Left renal cortex interstitium (tissue), 4 donors: ENCODE measurements around the gene SPTLC3. TPM values are rescaled to one million over a fixed set of nuclear protein-coding genes. Genes with fewer than 3 reads are reported as not detected.

Experiments used
- DNase-seq, 4 donors: peaks; one replicate each; pipeline ENCODE4 v3.0.0-alpha.2; 2013; ENCODE audit warnings: low read depth in 4 of 4, low spot score in 2 of 4, missing footprints in 1 of 4
- polyA plus RNA-seq, 4 donors: library from polyadenylated mRNA; unstranded; fragments of 120-200 nt; gene quantifications; one replicate each; pipeline ENCODE4 v1.2.1, GENCODE V29; 2013; ENCODE audit not compliant: insufficient read length in 4 of 4

The SPTLC3 gene
- polyA plus RNA-seq, 4 donors, result 15.4 to 23.2 (median 19.6) TPM

- no peak for DNase-seq
Measured at GRCh38 chr20:13028673-13029072, 19.9 kb downstream of the SPTLC3 start.

- DNase-seq, result no peak
Measured at GRCh38 chr20:13029687-13030375, 21.1 kb downstream of the SPTLC3 start.

- no peak for DNase-seq
Measured at GRCh38 chr20:13031751-13032150, 23.0 kb downstream of the SPTLC3 start.

GRCh38 chr20:13034115-13034514 is 25.3 kb downstream of the SPTLC3 start:
- DNase-seq, result no peak

GRCh38 chr20:13034936-13035335 is 26.2 kb downstream of the SPTLC3 start:
- DNase-seq, result no peak

GRCh38 chr20:13035399-13036152 is 26.8 kb downstream of the SPTLC3 start:
- DNase-seq, result no peak

GRCh38 chr20:13037727-13038126 is 29.0 kb downstream of the SPTLC3 start:
- DNase-seq, result no peak

- DNase-seq, result no peak
Measured at GRCh38 chr20:13041574-13042457, 33.0 kb downstream of the SPTLC3 start.

- no peak for DNase-seq
Measured at GRCh38 chr20:13042458-13042794, 33.7 kb downstream of the SPTLC3 start.

- no peak for DNase-seq
Measured at GRCh38 chr20:13046409-13046808, 37.6 kb downstream of the SPTLC3 start.

- no peak for DNase-seq
Measured at GRCh38 chr20:13054011-13054410, 45.2 kb downstream of the SPTLC3 start.

- no peak for DNase-seq
Measured at GRCh38 chr20:13058666-13059389, 50.1 kb downstream of the SPTLC3 start.

GRCh38 chr20:13059398-13060136 is 50.8 kb downstream of the SPTLC3 start:
- no peak for DNase-seq

GRCh38 chr20:13060327-13060726 is 51.6 kb downstream of the SPTLC3 start:
- no peak for DNase-seq

- DNase-seq, result no peak
Measured at GRCh38 chr20:13061381-13061780, 52.6 kb downstream of the SPTLC3 start.

GRCh38 chr20:13062789-13063188 is 54.0 kb downstream of the SPTLC3 start:
- DNase-seq, result no peak

- no peak for DNase-seq
Measured at GRCh38 chr20:13068336-13068735, 59.6 kb downstream of the SPTLC3 start.

- DNase-seq, result no peak
Measured at GRCh38 chr20:13081877-13082276, 73.1 kb downstream of the SPTLC3 start.

GRCh38 chr20:13082378-13082777 is 73.6 kb downstream of the SPTLC3 start:
- no peak for DNase-seq

GRCh38 chr20:13085275-13085674 is 76.5 kb downstream of the SPTLC3 start:
- DNase-seq, result no peak
